ENCODE results near the gene ARID1A.
"Not testable (repeated sequence)": the region's sequence is repeated elsewhere in the genome, so short reads cannot be mapped to it uniquely, and the experiment has no call there.

Gene ARID1A

DNA sequence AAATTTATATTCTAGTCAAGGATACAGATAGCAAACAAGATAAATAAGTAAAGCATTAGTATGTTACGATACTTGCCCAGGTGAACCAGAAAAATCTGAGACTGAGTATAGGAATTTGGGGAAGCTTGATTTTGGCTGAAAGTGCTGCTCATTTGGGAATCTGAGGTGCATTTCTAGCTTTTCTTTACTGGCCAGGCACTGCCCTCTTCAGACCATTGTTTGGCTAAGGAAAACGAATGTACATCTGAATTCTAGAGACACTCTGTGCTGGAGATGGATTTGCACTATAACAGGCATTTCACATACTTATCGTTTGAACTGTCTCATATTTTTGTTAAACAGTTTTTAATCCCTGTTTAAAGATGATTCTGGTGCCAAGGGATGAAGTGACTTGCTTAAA is 23.4 kb downstream of the ARID1A start:
- TF ChIP-seq, protein P1, sequence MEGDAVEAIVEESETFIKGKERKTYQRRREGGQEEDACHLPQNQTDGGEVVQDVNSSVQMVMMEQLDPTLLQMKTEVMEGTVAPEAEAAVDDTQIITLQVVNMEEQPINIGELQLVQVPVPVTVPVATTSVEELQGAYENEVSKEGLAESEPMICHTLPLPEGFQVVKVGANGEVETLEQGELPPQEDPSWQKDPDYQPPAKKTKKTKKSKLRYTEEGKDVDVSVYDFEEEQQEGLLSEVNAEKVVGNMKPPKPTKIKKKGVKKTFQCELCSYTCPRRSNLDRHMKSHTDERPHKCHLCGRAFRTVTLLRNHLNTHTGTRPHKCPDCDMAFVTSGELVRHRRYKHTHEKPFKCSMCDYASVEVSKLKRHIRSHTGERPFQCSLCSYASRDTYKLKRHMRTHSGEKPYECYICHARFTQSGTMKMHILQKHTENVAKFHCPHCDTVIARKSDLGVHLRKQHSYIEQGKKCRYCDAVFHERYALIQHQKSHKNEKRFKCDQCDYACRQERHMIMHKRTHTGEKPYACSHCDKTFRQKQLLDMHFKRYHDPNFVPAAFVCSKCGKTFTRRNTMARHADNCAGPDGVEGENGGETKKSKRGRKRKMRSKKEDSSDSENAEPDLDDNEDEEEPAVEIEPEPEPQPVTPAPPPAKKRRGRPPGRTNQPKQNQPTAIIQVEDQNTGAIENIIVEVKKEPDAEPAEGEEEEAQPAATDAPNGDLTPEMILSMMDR (IDR thresholded peaks at IDR 0.05; ENCODE audit: insufficient read depth, low read depth, low read length, missing control alignments): no peak
- DNase-seq (ENCODE audit: low read depth): no peak
- no peak overlapping the region for H3K4me3 ChIP-seq (ENCODE audit: low read depth, low read length)

DNA sequence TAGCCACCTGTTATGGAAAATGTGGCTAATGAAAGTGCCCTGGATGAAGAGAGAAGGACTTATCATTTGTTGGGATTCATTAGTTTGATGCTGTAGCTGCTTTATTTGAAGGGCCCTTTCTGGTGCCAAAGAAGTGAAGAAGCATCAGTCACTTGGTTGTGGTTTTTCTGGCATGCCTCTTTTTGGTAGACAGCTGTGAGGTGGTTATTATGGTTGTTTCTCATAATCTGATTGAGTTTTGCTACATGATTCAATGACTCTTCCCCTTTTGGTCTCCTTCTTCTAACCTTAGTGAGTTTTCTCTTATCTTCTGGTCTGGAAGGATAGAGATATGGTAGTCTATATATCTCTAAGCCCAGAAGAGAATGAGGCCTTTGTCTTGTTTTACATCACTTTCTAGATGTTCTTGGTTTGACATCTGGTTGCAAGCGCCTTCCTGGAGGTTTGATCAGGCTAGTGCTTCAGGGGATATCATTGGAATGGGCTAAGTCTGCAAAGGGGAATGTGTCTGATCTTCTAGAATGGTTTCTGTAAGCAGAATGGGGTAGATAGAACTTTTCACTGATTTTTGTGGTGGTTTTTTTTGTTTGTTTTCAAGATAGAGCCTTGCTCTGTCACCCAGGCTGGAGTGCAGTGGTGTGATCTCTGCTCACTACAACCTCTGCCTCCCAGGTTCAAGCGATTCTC is 26.0 kb downstream of the ARID1A start:
- no peak overlapping the region for H3K4me3 ChIP-seq (ENCODE audit: low read depth, low read length)
- TF ChIP-seq, protein P1 (IDR thresholded peaks at IDR 0.05; ENCODE audit: insufficient read depth, low read depth, low read length, missing control alignments): no peak
- no peak for DNase-seq (ENCODE audit: low read depth)

DNA sequence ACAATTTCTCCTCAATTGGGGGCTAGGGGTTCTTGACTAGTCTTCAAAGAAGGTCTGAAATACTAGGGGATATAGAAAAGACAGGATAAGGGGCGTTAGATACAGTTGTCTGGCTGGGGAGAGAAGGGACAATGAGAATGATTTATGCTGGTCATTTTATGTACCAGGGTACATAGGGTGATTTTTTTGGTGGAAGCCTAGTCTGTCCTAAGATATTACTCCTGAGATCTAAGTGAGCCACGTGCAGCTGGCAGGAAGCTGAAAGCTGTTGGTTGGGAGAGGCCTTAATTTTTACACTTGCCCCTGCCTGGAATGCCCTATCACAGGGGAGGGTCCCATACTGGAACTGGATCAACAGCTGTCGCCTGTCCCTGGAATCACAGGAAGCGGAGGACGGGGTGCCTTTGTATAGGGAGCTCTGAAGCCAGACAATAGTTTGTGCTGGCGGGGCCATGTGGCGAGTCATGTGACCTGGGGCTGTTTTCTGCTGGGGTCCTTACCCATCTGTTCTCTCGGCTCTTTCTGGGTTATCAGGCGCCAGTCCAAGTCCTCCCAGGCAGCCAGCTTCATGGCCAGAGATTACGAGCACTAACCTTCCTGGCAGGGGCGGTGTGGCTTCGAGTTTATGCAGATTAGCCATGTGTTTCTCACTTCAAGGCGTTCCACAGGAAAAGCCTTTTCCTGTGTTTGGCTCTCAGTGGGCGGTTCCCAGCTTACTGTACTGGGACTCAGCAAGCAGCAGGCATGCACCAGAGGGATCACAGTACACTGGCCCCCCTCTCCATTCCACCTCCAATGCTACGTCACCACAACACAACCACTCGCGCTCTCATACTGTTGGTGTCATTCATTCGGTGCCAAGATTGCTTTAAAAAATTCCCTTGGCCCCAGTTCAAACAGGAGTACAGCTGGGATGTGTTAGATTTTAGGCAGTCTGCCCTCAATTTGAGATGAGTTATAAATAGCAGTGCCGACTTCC is 27.5 kb downstream of the ARID1A start:
- peak overlapping the region; percentile 0 for H3K4me3 ChIP-seq (ENCODE audit: low read depth, low read length)
- peak; percentile 48 for DNase-seq (ENCODE audit: low read depth)
- TF ChIP-seq, protein P1 (IDR thresholded peaks at IDR 0.05; ENCODE audit: insufficient read depth, low read depth, low read length, missing control alignments): no peak

DNA sequence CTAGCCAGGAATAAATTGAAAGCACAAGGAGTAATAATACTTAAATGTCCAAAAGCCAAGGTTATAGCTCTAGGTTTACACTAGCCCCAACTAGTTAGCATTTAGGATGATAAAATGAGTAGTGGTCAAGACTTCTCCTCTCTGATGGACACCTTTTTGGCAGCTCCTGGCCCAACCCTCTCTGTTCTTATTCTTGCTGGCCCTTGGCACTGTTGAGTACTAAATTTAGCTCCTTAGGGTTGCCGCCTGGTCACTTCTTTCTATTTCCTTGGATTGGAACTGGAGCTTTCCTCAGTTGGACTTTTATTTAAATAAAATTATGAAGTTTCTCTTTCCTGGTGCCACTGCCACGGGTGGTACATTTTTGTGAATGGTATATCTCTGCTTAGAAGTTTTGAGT is 28.3 kb downstream of the ARID1A start:
- TF ChIP-seq, protein P1 (IDR thresholded peaks at IDR 0.05; ENCODE audit: insufficient read depth, low read depth, low read length, missing control alignments): no peak
- no peak for DNase-seq (ENCODE audit: low read depth)
- peak overlapping the region; percentile 22; the same call in 1 of the 2 replicates for H3K4me3 ChIP-seq (ENCODE audit: low read depth, low read length)

DNA sequence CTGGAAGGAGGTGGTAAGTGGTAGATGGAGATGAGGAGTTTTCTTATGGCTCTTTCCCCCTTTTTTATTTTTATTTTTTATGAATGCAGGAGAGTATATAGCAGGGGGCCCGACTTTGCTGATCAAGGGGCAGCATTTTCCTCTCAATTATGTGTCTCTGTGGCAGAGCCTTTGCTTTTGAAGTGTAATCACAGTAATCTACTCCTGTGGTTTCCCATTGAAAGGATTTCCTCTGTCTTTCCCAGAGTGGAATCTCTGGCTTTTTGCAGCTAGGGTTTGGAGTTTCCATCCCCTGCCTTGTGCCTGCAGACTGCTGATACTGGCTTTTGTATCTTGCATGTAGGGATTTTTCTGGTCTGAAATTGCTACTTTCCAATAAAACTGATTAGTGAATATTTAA is 29.1 kb downstream of the ARID1A start:
- H3K4me3 ChIP-seq (ENCODE audit: low read depth, low read length): no peak overlapping the region
- TF ChIP-seq, protein P1 (IDR thresholded peaks at IDR 0.05; ENCODE audit: insufficient read depth, low read depth, low read length, missing control alignments): no peak
- no peak for DNase-seq (ENCODE audit: low read depth)

DNA sequence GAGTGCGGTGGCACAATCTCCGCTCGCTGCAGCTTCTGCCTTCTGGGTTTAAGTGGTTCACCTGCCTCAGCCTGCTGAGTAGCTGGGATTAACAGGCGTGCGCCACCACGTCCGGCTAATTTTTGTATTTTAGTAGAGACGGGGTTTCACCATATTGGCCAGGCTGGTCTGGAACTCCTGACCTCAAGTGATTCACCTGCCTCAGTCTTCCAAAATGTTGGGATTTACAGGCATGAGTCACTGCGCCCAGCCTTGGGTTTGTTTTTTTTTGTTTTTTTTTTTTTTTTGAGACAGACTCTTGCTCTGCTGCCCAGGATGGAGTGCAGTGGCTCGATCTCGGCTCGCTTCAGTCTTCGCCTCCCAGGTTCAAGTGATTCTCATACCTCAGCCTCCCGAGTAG is 30.1 kb downstream of the ARID1A start:
- not testable (repeated sequence) for DNase-seq (ENCODE audit: low read depth); H3K4me3 ChIP-seq (ENCODE audit: low read depth, low read length)

DNA sequence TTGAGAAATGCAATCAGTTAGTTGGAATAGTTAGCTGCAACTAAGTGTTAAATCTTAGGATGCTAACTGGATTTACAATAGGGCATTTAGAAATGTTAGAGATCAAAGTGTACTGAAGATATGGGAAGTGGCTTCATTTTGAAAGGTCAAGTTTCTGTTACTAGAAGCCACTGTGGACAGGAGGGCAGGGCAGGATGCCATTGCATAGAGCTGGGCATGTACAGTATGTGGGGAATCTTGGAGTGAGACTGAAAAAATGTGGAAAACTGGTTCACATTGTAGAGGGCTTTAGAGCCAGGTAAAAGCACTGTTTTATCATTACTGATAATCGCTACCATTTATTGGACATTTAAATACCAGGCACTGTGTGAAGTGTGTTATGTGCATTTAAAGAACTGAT is 31.0 kb downstream of the ARID1A start:
- TF ChIP-seq, protein P1 (IDR thresholded peaks at IDR 0.05; ENCODE audit: insufficient read depth, low read depth, low read length, missing control alignments): no peak
- DNase-seq (ENCODE audit: low read depth): no peak

More for the DNA sequence above, 31.0 kb downstream of the ARID1A start:
- H3K4me3 ChIP-seq (ENCODE audit: low read depth, low read length): no peak overlapping the region

All from GM12865 (cell line).